H9 (cell line): ENCODE measurements around the gene PPP4R3B. TPM values are rescaled to one million over a fixed set of nuclear protein-coding genes. Genes with fewer than 3 reads are reported as not detected.

ENCODE experiments used
- DNase-seq: peaks from one replicate; pipeline ENCODE4 v3.0.0-alpha.2; 2017
- H2AFZ ChIP-seq: one replicate; pipeline ENCODE4 v1.6.1; 2013; ENCODE audit warnings: mild to moderate bottlenecking, low read length, control low read depth, moderate library complexity
- H2AK5ac ChIP-seq: 2 replicates; pipeline ENCODE4 v1.6.1; 2013; ENCODE audit warnings: low read length, control low read depth, mixed read lengths; ENCODE audit not compliant: insufficient read length
- H2BK120ac ChIP-seq: one replicate; pipeline ENCODE4 v1.6.1; 2013; ENCODE audit warnings: low read depth, mild to moderate bottlenecking, low read length, control low read depth, inconsistent platforms; ENCODE audit not compliant: poor library complexity, severe bottlenecking
- H2BK12ac ChIP-seq: 2 replicates; pipeline ENCODE4 v1.6.1; 2013; ENCODE audit warnings: low read length, control low read depth, mixed read lengths, low read depth; ENCODE audit not compliant: insufficient read length
- H2BK15ac ChIP-seq: 2 replicates; pipeline ENCODE4 v1.6.1; 2013; ENCODE audit warnings: low read depth, low read length, control low read depth
- H2BK20ac ChIP-seq: one replicate; pipeline ENCODE4 v1.6.1; 2013; ENCODE audit warnings: low read depth, mild to moderate bottlenecking, low read length, control low read depth, inconsistent platforms; ENCODE audit not compliant: poor library complexity, severe bottlenecking
- H2BK5ac ChIP-seq: 2 replicates; pipeline ENCODE4 v1.6.1; 2013; ENCODE audit warnings: low read length, control low read depth, mixed read lengths; ENCODE audit not compliant: insufficient read length
- H3K14ac ChIP-seq: 2 replicates; pipeline ENCODE4 v1.6.1; 2013; ENCODE audit warnings: low read length, control low read depth; ENCODE audit not compliant: insufficient read depth
- H3K18ac ChIP-seq: 2 replicates; pipeline ENCODE4 v1.6.1; 2013; ENCODE audit warnings: low read depth, mild to moderate bottlenecking, mixed read lengths, low read length, control low read depth; ENCODE audit not compliant: insufficient read length
- H3K23ac ChIP-seq: 2 replicates; pipeline ENCODE4 v1.6.1; 2013; ENCODE audit warnings: low read length, control low read depth, mixed read lengths, low read depth; ENCODE audit not compliant: insufficient read length
- H3K23me2 ChIP-seq: 2 replicates; pipeline ENCODE4 v1.6.1; 2013; ENCODE audit warnings: low read depth, mild to moderate bottlenecking, mixed read lengths, low read length, control low read depth; ENCODE audit not compliant: insufficient read length, poor library complexity, severe bottlenecking
- H3K27ac ChIP-seq: 2 replicates; pipeline ENCODE4 v1.5.1; 2013; ENCODE audit warnings: low read length, control low read depth, mixed read lengths, low read depth; ENCODE audit not compliant: insufficient read length
- H3K27me3 ChIP-seq: 2 replicates; pipeline ENCODE4 v1.6.1; 2013; ENCODE audit warnings: low read length, control low read depth, inconsistent platforms; ENCODE audit not compliant: insufficient read depth
- H3K4ac ChIP-seq: 2 replicates; pipeline ENCODE4 v1.6.1; 2013; ENCODE audit warnings: low read depth, mild to moderate bottlenecking, control low read depth, inconsistent platforms, low read length, moderate library complexity
- H3K4me1 ChIP-seq: 2 replicates; pipeline ENCODE4 v1.6.1; 2013; ENCODE audit warnings: low read length, control low read depth, inconsistent platforms; ENCODE audit not compliant: insufficient read depth
- H3K4me2 ChIP-seq: 2 replicates; pipeline ENCODE4 v1.6.1; 2013; ENCODE audit warnings: low read length, control low read depth, mixed read lengths; ENCODE audit not compliant: insufficient read length, insufficient read depth
- H3K56ac ChIP-seq: 2 replicates; pipeline ENCODE4 v1.6.1; 2013; ENCODE audit warnings: low read depth, mild to moderate bottlenecking, mixed read lengths, low read length, control low read depth; ENCODE audit not compliant: insufficient read length
- H3K79me1 ChIP-seq: 2 replicates; pipeline ENCODE4 v1.6.1; 2013; ENCODE audit warnings: low read depth, mild to moderate bottlenecking, moderate library complexity, low read length, control low read depth, inconsistent platforms; ENCODE audit not compliant: insufficient read depth, poor library complexity, severe bottlenecking
- H3K79me2 ChIP-seq: 2 replicates; pipeline ENCODE4 v1.6.1; 2013; ENCODE audit warnings: low read length, control low read depth, inconsistent platforms; ENCODE audit not compliant: insufficient read depth
- H3K9ac ChIP-seq: 2 replicates; pipeline ENCODE4 v1.6.1; 2013; ENCODE audit warnings: low read length, control low read depth, mixed read lengths; ENCODE audit not compliant: insufficient read length; ENCODE audit errors: extremely low read depth
- H3K9me3 ChIP-seq: one replicate; pipeline ENCODE4 v1.6.1; 2013; ENCODE audit warnings: low read depth, low read length, inconsistent platforms; ENCODE audit not compliant: control insufficient read depth
- H3T11ph ChIP-seq: one replicate; pipeline ENCODE4 v1.6.1; 2013; ENCODE audit warnings: mild to moderate bottlenecking, low read length, control low read depth, inconsistent platforms
- H4K20me1 ChIP-seq: one replicate; pipeline ENCODE4 v1.6.1; 2013; ENCODE audit not compliant: control insufficient read depth, insufficient read length, insufficient read depth
- H4K5ac ChIP-seq: 2 replicates; pipeline ENCODE4 v1.6.1; 2013; ENCODE audit warnings: low read depth, mild to moderate bottlenecking, mixed read lengths, low read length, control low read depth; ENCODE audit not compliant: insufficient read length
- H4K8ac ChIP-seq: replicated peaks from 2 replicates; pipeline ENCODE4 v1.6.1; 2013; ENCODE audit warnings: low read length, control low read depth, mixed read lengths, low read depth; ENCODE audit not compliant: insufficient read length
- H4K91ac ChIP-seq: 2 replicates; pipeline ENCODE4 v1.6.1; 2013; ENCODE audit warnings: low read depth, mild to moderate bottlenecking, moderate library complexity, mixed read lengths, low read length, control low read depth; ENCODE audit not compliant: insufficient read length
- H3K27ac Mint-ChIP-seq, 3 experiments: 2 replicates in 2 of 3; 3 replicates in 1 of 3; pipeline ENCODE4 v1.8.0; 2020 to 2021; ENCODE audit warnings: mixed read lengths in 3 of 3, mild to moderate bottlenecking in 1 of 3, moderate library complexity in 1 of 3
- H3K27me3 Mint-ChIP-seq: 2 replicates; pipeline ENCODE4 v1.8.0; 2021; ENCODE audit warnings: low read depth, mild to moderate bottlenecking, moderate library complexity, mixed read lengths
- H3K36me3 Mint-ChIP-seq, 3 experiments: 2 replicates in 2 of 3; 3 replicates in 1 of 3; pipeline ENCODE4 v1.8.0; 2020 to 2021; ENCODE audit warnings: low read depth in 3 of 3, mixed read lengths in 3 of 3; ENCODE audit not compliant: insufficient read depth in 1 of 3
- H3K4me1 Mint-ChIP-seq, 2 experiments: 2 replicates each; pipeline ENCODE4 v1.8.0; 2020; ENCODE audit warnings: mixed read lengths in 2 of 2
- H3K4me3 Mint-ChIP-seq, 2 experiments: 2 replicates in 1 of 2; 3 replicates in 1 of 2; pipeline ENCODE4 v1.8.0; 2020 to 2021; ENCODE audit warnings: mild to moderate bottlenecking in 2 of 2, mixed read lengths in 2 of 2, moderate library complexity in 1 of 2
- H3K9me3 Mint-ChIP-seq, 2 experiments: 2 replicates in 1 of 2; 3 replicates in 1 of 2; pipeline ENCODE4 v1.8.0; 2020; ENCODE audit warnings: mild to moderate bottlenecking in 2 of 2, mixed read lengths in 2 of 2, moderate library complexity in 1 of 2
- WGBS: extraction: QIAGEN DNeasy Blood & Tissue Kit; methylation state at CpG from one replicate; pipeline ENCODE4 v1.1.7; 2013; ENCODE audit warnings: missing lambda C conversion rate, low lambda C conversion rate, mixed read lengths; ENCODE audit not compliant: insufficient read length; ENCODE audit errors: extremely low coverage; 5-methylcytosine and 5-hydroxymethylcytosine counted together
- total RNA-seq: library from RNA; stranded (reverse); gene quantifications from 2 replicates; pipeline ENCODE4 v1.2.1, GENCODE V29; 2021
- TF ChIP-seq, protein P1 (sequence below): fragments of 200-600 bp; sonication (generic); conservative IDR thresholded peaks from 3 replicates; pipeline ENCODE4 v1.8.0; 2021; ENCODE audit warnings: antibody characterized with exemption, mild to moderate bottlenecking

Gene PPP4R3B
- total RNA-seq, 1 experiment from 2014 or later = 37.6 TPM

- Histone ChIP-seq H3K4me1 (no peaks in the 10 kb centered on the region), H2BK15ac (no peak overlapping the region), H3K23ac (no peak overlapping the region), H3K18ac (peak overlapping the region; percentile 50), H3K56ac (peak overlapping the region; percentile 55), H3K79me2 (peaks cover 12% of the 10 kb centered on the region; the same call in 1 of the 2 replicates), H4K5ac (peak overlapping the region; percentile 74), H2AFZ (peak overlapping the region; percentile 53), H3K9me3 (no peaks in the 10 kb centered on the region), H2BK12ac (no peak overlapping the region), H2AK5ac (no peak overlapping the region), H2BK5ac (no peak overlapping the region), H3K9ac (peak overlapping the region; percentile 96), H3K23me2 (peaks cover 7% of the 10 kb centered on the region), H2BK20ac (no peak overlapping the region), H3K4me2 (peak overlapping the region; percentile 69), H3K27ac (peak overlapping the region; percentile 83), H3T11ph (no peak overlapping the region), H4K8ac (no peak overlapping the region), H3K14ac (peak overlapping the region; percentile 36; the same call in 1 of the 2 replicates), H3K27me3 (no peaks in the 10 kb centered on the region), H4K91ac (no peak overlapping the region), H3K79me1 (peaks cover 6% of the 10 kb centered on the region), H4K20me1 (no peaks in the 10 kb centered on the region), H3K4ac (no peak overlapping the region), H2BK120ac (no peak overlapping the region)
- Mint-ChIP-seq H3K4me3 (no peak overlapping the region), H3K4me1 (peaks cover 21 to 28% of the 10 kb centered on the region in 2 experiments), H3K27me3 (no peaks in the 10 kb centered on the region), H3K9me3 (no peaks in the 10 kb centered on the region), H3K27ac (no peak overlapping the region), H3K36me3 (peaks cover 6 to 25% (median 20%) of the 10 kb centered on the region in 3 experiments)
- DNase-seq = no peak
- TF ChIP-seq, protein P1, sequence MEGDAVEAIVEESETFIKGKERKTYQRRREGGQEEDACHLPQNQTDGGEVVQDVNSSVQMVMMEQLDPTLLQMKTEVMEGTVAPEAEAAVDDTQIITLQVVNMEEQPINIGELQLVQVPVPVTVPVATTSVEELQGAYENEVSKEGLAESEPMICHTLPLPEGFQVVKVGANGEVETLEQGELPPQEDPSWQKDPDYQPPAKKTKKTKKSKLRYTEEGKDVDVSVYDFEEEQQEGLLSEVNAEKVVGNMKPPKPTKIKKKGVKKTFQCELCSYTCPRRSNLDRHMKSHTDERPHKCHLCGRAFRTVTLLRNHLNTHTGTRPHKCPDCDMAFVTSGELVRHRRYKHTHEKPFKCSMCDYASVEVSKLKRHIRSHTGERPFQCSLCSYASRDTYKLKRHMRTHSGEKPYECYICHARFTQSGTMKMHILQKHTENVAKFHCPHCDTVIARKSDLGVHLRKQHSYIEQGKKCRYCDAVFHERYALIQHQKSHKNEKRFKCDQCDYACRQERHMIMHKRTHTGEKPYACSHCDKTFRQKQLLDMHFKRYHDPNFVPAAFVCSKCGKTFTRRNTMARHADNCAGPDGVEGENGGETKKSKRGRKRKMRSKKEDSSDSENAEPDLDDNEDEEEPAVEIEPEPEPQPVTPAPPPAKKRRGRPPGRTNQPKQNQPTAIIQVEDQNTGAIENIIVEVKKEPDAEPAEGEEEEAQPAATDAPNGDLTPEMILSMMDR = no peak; the same call in 2 of the 3 replicates
- no CpG with 5 or more reads among the region's 10 CpGs for WGBS
These were observed 528 bp upstream of the PPP4R3B start for GRCh38 chr2:55618025-55618274.
